HuH-7 (cell line): Measurements from ENCODE around the gene RAB11B.
A peak's percentile ranks its signal among the peaks of the same experiment; 100 is the strongest.
"Not testable (repeated sequence)": the region's sequence is repeated elsewhere in the genome, so short reads cannot be mapped to it uniquely, and the experiment has no call there.

ENCODE experiments used
- DNase-seq: peaks from one replicate; pipeline ENCODE4 v3.0.0; 2011; ENCODE audit warnings: low spot score

Gene RAB11B

GRCh38 chr19:8389891-8390616 is at the start of gene RAB11B:
Gene RAB11B, plus strand, starts transcription at chr19:8390360. Its CDS starts 57 bp downstream, at chr19:8390417.
- peak; percentile 92 for DNase-seq

- not testable (repeated sequence) for DNase-seq
Observed at GRCh38 chr19:8341504-8341903, 48.7 kb upstream of the RAB11B start.

- no peak for DNase-seq
Observed at GRCh38 chr19:8342316-8342683, 47.9 kb upstream of the RAB11B start.

- DNase-seq: peak; percentile 97
Observed at GRCh38 chr19:8342684-8343482, 47.3 kb upstream of the RAB11B start, which contains the start of gene KANK3. Gene KANK3, minus strand, starts transcription at chr19:8343262. Its CDS starts 5,434 bp downstream, at chr19:8337828.

- DNase-seq: no peak
Observed at GRCh38 chr19:8343483-8343844, 46.7 kb upstream of the RAB11B start.

- not testable (repeated sequence) for DNase-seq
Observed at GRCh38 chr19:8349629-8350372, 40.4 kb upstream of the RAB11B start.

GRCh38 chr19:8352134-8352827 is 37.9 kb upstream of the RAB11B start:
- no peak for DNase-seq

GRCh38 chr19:8352845-8353244 is 37.3 kb upstream of the RAB11B start:
- not testable (repeated sequence) for DNase-seq

GRCh38 chr19:8355631-8356402 is 34.3 kb upstream of the RAB11B start:
- DNase-seq: no peak

GRCh38 chr19:8357007-8357521 is 33.1 kb upstream of the RAB11B start:
- no peak for DNase-seq

- DNase-seq: no peak
Observed at GRCh38 chr19:8358948-8359347, 31.2 kb upstream of the RAB11B start.

- DNase-seq: no peak
Observed at GRCh38 chr19:8360196-8360595, 30.0 kb upstream of the RAB11B start.

GRCh38 chr19:8361921-8362793 is 28.0 kb upstream of the RAB11B start:
- DNase-seq: no peak

GRCh38 chr19:8363803-8364771 is 26.1 kb upstream of the RAB11B start, which contains the start of gene ANGPTL4:
Gene ANGPTL4, plus strand, starts transcription at chr19:8364155. Its CDS starts 167 bp downstream, at chr19:8364322.
- peak; percentile 79 for DNase-seq

GRCh38 chr19:8366121-8366581 is 24.0 kb upstream of the RAB11B start:
- DNase-seq: no peak

GRCh38 chr19:8366961-8367326 is 23.2 kb upstream of the RAB11B start:
- no peak for DNase-seq

GRCh38 chr19:8367327-8368001 is 22.7 kb upstream of the RAB11B start:
- no peak for DNase-seq
